GM10266 (cell line): ENCODE measurements around the gene CCDC167.

ENCODE experiments used
- DNase-seq: peaks from one replicate; pipeline ENCODE4 v3.0.0; 2012; ENCODE audit errors: extremely low spot score
- TF ChIP-seq, protein P1 (sequence below): IDR thresholded peaks from 2 replicates; pipeline ENCODE4 v1.5.1; 2012; ENCODE audit warnings: mild to moderate bottlenecking, low read depth; ENCODE audit not compliant: control insufficient read depth, insufficient read depth; ENCODE audit errors: missing control alignments

CCDC167 gene

DNA sequence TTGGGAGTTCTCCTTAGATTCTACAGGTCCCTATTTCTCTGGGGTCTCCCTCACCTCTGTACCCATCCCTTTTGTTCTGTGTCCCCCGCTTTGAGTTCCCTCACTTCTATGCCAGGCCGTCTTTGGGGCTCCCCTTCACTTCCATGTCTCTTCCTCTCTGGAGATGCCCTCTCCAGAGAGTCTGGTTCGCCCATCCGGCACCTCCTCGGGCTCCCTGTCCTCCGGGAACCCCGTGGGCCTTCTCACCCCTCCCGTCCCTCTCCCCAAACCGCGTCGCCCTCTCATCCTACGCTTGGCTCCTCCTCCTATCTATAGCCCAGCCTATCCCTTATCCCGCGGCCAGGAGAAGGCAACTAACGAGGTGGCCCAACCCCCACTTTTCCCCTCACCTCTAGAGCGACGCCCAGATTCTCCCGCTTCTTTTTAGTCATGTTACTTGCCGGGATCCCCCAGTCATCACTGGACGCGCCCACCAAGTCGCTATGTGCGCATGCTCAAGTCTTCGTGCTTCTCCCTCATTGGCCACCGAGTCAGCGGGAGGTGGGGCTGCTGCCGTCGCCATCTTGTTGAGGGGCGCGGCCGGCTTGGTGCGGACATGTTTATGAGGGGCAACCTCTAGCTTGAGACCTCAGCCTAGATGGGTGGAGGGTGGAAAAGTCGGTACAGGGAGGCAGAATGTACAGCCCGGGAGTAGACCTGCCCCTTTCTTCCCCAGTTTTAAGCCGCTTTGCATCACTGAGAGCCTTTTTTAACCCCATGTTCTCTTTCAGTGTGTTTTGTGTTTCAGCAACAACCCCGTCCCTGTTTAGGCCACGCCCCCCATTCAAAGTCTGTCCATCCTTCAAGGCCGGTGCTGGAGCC, at the start of gene CCDC167:
TSS of gene CCDC167 (minus strand) at position 461 of the 861 bp plus-strand sequence. CDS start at position 431, 30 bp downstream.
- TF ChIP-seq, protein P1, sequence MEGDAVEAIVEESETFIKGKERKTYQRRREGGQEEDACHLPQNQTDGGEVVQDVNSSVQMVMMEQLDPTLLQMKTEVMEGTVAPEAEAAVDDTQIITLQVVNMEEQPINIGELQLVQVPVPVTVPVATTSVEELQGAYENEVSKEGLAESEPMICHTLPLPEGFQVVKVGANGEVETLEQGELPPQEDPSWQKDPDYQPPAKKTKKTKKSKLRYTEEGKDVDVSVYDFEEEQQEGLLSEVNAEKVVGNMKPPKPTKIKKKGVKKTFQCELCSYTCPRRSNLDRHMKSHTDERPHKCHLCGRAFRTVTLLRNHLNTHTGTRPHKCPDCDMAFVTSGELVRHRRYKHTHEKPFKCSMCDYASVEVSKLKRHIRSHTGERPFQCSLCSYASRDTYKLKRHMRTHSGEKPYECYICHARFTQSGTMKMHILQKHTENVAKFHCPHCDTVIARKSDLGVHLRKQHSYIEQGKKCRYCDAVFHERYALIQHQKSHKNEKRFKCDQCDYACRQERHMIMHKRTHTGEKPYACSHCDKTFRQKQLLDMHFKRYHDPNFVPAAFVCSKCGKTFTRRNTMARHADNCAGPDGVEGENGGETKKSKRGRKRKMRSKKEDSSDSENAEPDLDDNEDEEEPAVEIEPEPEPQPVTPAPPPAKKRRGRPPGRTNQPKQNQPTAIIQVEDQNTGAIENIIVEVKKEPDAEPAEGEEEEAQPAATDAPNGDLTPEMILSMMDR, result no peak
- peak; percentile 94 for DNase-seq

DNA sequence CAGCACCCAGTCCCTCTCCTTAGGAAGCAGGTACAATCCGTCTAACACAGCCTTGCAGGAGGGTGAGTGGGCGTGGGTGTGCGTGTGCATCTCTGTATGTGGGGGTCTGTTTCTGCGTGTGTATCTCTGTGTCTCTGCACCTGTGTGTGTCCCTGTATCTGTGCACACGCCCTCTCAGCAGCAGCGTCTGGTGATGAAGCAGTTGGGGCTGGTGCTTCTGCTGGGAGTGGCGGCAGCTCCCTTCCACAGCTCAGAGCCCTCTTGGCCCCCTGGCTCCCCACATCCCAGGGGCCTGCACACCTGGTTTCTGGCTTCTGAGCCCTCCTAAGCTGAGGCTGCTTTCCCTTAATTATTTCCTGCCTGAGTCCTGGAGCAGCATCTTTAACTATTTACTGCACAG, 49.5 kb upstream of the CCDC167 start:
- TF ChIP-seq, protein P1, result no peak
- no peak for DNase-seq

DNA sequence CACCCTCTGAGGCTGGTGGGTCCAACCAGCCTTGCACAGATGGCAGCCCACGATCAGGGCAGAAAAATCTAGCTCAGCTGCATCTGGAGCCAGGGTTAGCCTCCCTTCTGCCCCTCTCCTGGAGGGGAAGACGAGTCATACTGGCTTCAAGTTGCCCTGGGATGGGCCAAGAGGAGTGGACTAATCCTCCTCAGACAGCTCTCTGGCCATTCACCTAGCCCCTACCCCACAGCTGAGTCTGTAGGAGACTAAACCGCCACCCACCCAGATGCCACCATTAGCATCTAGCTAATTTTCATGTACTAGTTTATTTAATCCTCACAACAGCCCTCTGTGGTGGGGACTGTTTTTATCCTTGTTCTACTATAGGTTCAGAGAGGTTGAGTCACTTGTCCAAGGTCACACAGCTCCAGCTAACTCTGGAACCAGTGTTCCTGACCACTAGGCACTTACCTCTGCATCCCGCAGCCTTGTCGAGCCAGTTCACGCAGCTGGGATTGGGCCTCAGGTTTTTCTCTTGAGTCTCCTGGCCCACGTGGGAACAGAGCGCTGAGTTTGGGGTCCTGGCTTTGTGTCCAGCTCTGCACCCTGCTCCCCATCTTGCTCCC, 48.5 kb upstream of the CCDC167 start:
- TF ChIP-seq, protein P1, result no peak

DNA sequence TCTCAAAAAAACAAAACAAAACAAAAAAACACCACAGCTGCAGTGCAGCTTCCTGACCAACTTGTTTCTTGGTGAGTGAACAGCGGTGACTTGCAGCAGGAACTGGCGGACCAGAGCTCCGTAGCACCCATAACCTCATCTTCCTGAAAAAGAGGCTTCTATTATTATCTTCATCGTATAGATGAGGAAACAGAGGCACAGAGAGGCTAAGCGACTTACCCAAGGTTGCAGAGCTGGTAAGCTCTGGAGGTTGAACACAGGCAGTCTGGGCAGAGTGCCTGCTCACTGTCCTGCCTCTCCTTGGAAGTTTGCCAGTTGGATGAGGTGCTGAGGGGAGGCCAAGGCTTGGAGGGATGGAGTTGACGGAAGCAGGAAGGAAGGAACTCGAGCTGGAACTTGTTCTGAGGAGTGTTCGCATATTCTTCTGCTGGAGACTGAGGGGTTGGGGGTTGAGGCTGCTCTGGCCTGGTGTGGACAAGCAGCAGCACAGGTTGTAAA, 47.9 kb upstream of the CCDC167 start:
- DNase-seq, result no peak
- TF ChIP-seq, protein P1, result no peak

More for the DNA sequence above, 48.5 kb upstream of the CCDC167 start:
- no peak for DNase-seq

DNA sequence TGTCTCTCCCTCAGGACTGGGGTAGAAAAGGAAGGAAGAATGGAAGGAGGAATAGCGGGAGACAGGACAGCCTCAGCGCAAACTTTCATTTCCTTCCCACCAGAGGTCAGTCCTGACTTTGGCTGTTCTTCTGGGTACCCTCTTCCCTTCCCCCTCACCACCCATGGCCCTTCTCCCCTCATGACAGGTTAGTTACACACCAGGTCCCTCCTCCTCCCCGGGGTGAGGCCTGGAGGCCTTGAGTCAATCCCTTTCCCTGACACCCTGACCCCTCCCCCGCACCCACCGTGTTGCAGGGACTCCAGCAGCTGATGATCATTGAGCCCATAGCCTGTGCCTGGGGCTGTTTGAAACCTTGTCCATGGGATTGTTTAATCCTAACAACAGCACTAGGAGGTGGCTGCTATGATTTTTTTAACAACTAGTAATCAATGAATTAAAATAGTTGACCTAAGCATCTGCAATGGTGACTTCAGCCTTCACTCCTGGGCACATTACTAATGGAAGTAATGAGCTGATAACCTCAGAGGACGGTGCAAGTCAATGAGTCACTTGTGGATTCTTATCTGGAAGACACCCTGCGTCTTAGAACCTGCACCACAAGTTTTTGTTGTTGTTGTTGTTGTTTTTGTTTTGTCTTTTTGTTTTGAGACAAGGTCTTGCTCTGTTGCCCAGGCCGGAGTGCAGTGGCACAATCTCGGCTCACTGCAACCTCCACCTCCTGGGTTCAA, 46.6 kb upstream of the CCDC167 start:
- DNase-seq, result no peak
- TF ChIP-seq, protein P1, result no peak

DNA sequence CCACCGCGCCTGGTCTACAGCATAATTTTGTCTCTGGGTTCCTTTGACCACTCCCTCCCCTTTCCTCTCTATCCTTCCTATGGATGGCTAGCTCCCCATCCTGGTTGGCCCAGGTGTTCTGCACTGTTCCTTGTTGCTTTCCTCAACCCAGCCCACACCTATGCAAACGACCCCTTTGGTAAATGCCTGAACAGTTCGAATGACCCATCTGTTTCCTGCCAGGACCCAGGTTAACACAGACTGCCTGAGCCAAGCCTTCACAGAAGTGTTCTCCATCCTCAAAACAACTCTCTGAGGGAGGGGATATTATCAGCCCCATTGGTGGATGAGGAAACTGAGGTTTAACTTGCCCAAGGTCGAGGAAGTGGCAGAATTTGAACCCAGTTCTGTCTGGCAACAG, 44.8 kb upstream of the CCDC167 start:
- TF ChIP-seq, protein P1, result no peak
- DNase-seq, result no peak
